Osteoblast (primary cell): ENCODE results near the gene VASN. TPM values are rescaled to one million over a fixed set of nuclear protein-coding genes. Genes with fewer than 3 reads are reported as not detected.
A peak's percentile ranks its signal among the peaks of the same experiment; 100 is the strongest.

Experiments
- DNase-seq: peaks from one replicate; pipeline ENCODE4 v3.0.0; 2011; ENCODE audit warnings: low spot score, mixed read lengths; ENCODE audit not compliant: insufficient read length; ENCODE audit errors: missing footprints
- H2AFZ ChIP-seq: 2 replicates; pipeline ENCODE4 v1.6.0; 2011; ENCODE audit warnings: mild to moderate bottlenecking, low read length
- H3K27ac ChIP-seq: 2 replicates; pipeline ENCODE4 v1.5.1; 2011; ENCODE audit warnings: mild to moderate bottlenecking, low read depth, low read length, moderate library complexity
- H3K27me3 ChIP-seq: 2 replicates; pipeline ENCODE4 v1.6.0; 2012; ENCODE audit warnings: mild to moderate bottlenecking, control low read depth, inconsistent platforms, low read length, moderate library complexity; ENCODE audit not compliant: insufficient read depth
- H3K36me3 ChIP-seq: 2 replicates; pipeline ENCODE4 v1.5.1; 2011; ENCODE audit warnings: mild to moderate bottlenecking, low read length, control low read depth, moderate library complexity; ENCODE audit not compliant: insufficient read depth
- H3K4me1 ChIP-seq: 2 replicates; pipeline ENCODE4 v1.5.1; 2011; ENCODE audit warnings: mild to moderate bottlenecking, low read length, control low read depth, moderate library complexity; ENCODE audit not compliant: insufficient read depth
- H3K4me2 ChIP-seq: 2 replicates; pipeline ENCODE4 v1.6.0; 2011; ENCODE audit warnings: mild to moderate bottlenecking, low read length; ENCODE audit not compliant: insufficient read depth
- H3K4me3 ChIP-seq: fragments of 200-600 bp; sonication (generic); 3 replicates; pipeline ENCODE4 v1.5.1; 2012; ENCODE audit warnings: mild to moderate bottlenecking, low read length, inconsistent platforms; ENCODE audit not compliant: insufficient read depth
- H3K79me2 ChIP-seq: 2 replicates; pipeline ENCODE4 v1.6.0; 2012; ENCODE audit warnings: mild to moderate bottlenecking, low read length, control low read depth, inconsistent platforms; ENCODE audit not compliant: insufficient read depth
- H3K9me3 ChIP-seq: 2 replicates; pipeline ENCODE4 v1.5.1; 2011; ENCODE audit warnings: low read depth, low read length, control low read depth
- H4K20me1 ChIP-seq: 2 replicates; pipeline ENCODE4 v1.6.0; 2012; ENCODE audit warnings: mild to moderate bottlenecking, low read length, control low read depth; ENCODE audit not compliant: insufficient read depth
- CTCF ChIP-seq: IDR thresholded peaks from 2 replicates; pipeline ENCODE4 v1.5.1; 2011; ENCODE audit warnings: mild to moderate bottlenecking, low read depth, low read length, moderate library complexity; ENCODE audit errors: extremely low read depth
- small RNA-seq: library from RNA; depleted of rRNA; stranded (forward); fragments of <200 nt; gene quantifications from one replicate; pipeline ENCODE3, GENCODE V24; 2012
- total RNA-seq: library from RNA; depleted of rRNA; stranded (reverse); fragments of >200 nt; gene quantifications from 2 replicates; pipeline ENCODE4 v1.2.3, GENCODE V29; 2012

VASN gene
- total RNA-seq, 1 donor: 217 TPM

DNA sequence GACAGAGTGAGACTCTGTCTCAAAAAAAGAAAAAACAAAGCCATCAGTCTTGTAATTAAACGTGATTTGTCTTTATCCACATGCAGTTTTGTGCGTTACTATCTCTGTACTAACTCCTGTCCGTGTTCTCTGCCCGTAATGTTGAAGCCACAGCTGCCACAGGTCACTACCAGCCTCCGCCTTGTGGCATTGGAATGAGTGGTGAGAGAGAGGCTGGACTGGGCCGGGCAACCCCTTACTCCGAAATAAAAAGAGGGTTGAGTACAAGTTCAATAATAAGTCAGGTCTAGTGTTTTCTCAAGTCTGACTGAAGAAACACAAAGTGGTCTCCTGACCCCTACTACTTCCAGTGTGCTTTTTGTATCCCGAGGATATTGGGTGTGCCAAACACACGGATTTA, 59.4 kb downstream of the VASN start:
- no peak overlapping the region for H3K27ac ChIP-seq
- peak; percentile 11 for DNase-seq
- H3K9me3 ChIP-seq: no peaks in the 10 kb centered on the region
- no peaks in the 10 kb centered on the region for H3K27me3 ChIP-seq
- no peak overlapping the region for H2AFZ ChIP-seq
- no peak overlapping the region for H3K4me2 ChIP-seq
- TF ChIP-seq CTCF: no peak
- peaks cover 70% of the 10 kb centered on the region for H3K79me2 ChIP-seq
- H3K4me1 ChIP-seq: peaks cover 16% of the 10 kb centered on the region
- no peak overlapping the region for H3K4me3 ChIP-seq
- H4K20me1 ChIP-seq: peaks cover 19% of the 10 kb centered on the region
- H3K36me3 ChIP-seq: peaks cover 37% of the 10 kb centered on the region

Small RNAs within 50 kb of the gene (small RNA-seq; reads per million reads assigned to genes)
- not detected for gene AC012676.2

Other genes starting within 250 kb of the VASN start
- gene SRL, start 129.8 kb upstream of the VASN start, total RNA-seq: not detected in 2 replicates
- 6.5 and 9.1 TPM in 2 replicates for gene TFAP4, start 98.8 kb upstream of the VASN start, total RNA-seq
- gene GLIS2, start 55.8 kb upstream of the VASN start, total RNA-seq: 5.0 and 5.4 TPM in 2 replicates
- 17.4 and 18.6 TPM in 2 replicates for gene PAM16, start 20.5 kb upstream of the VASN start, total RNA-seq
- 9.7 and 17.7 TPM in 2 replicates for gene CORO7, start 44.7 kb downstream of the VASN start, total RNA-seq
- 30.0 and 30.9 TPM in 2 replicates for gene DNAJA3, start 54.0 kb downstream of the VASN start, total RNA-seq
- 71.0 and 90.5 TPM in 2 replicates for gene NMRAL1, start 102.8 kb downstream of the VASN start, total RNA-seq
- gene HMOX2, start 104.5 kb downstream of the VASN start, total RNA-seq: 39.4 and 44.5 TPM in 2 replicates
- gene CDIP1, start 166.9 kb downstream of the VASN start, total RNA-seq: 10.5 and 13.6 TPM in 2 replicates
- under 0.01 TPM in 1 of 2 replicates, not detected in the other for gene C16orf96, start 184.5 kb downstream of the VASN start, total RNA-seq
- 6.2 and 9.4 TPM in 2 replicates for gene UBALD1, start 243.0 kb downstream of the VASN start, total RNA-seq